Endothelial cell of umbilical vein (primary cell): ENCODE data around the gene PXN. TPM values are rescaled to one million over a fixed set of nuclear protein-coding genes. Genes with fewer than 3 reads are reported as not detected.

Experiments used
- BruUV-seq: library from RNA; stranded (reverse); fragments of 400-500 nt; replicated peaks from 2 replicates; lab custom pipeline; 2021; lab: Mats Ljungman, UMichigan
- CTCF ChIA-PET: fragments of 300-600, 350-600 bp; sonication (Branson Sonifier 250); formaldehyde crosslinking; loops from one replicate; lab custom pipeline; 2021; ENCODE audit warnings: antibody characterized with exemption, inconsistent platforms; lab: Charles Lee
- POLR2A ChIA-PET: fragments of 300-600, 350-600 bp; sonication (Branson Sonifier 250); formaldehyde crosslinking; loops from one replicate; lab custom pipeline; 2021; ENCODE audit warnings: antibody characterized with exemption, inconsistent platforms; lab: Charles Lee
- DNase-seq: peaks from one replicate; pipeline ENCODE4 v3.0.0-alpha.2; 2011; ENCODE audit warnings: low read depth, low spot score
- FAIRE-seq: peaks from 2 replicates; lab custom pipeline; 2011; peaks lifted over from hg19 to GRCh38; lab: Jason Lieb, UNC
- H2AFZ ChIP-seq: 2 replicates; pipeline ENCODE4 v1.6.0; 2012; ENCODE audit warnings: low read depth, low read length, control low read depth, inconsistent platforms
- H3K27ac ChIP-seq: 2 replicates; pipeline ENCODE4 v1.5.1; 2011; ENCODE audit warnings: low read depth, mild to moderate bottlenecking, control low read depth, low read length, moderate library complexity; ENCODE audit not compliant: insufficient read depth
- H3K27me3 ChIP-seq, 2 experiments: 2 replicates each; pipeline versions ENCODE4 v1.6.0 to v1.6.1; 2011; ENCODE audit warnings: low read length in 2 of 2, mixed read lengths in 1 of 2; ENCODE audit not compliant: control insufficient read depth in 2 of 2, insufficient read depth in 2 of 2
- H3K36me3 ChIP-seq, 2 experiments: 2 replicates in 1 of 2; 3 replicates in 1 of 2; pipeline ENCODE4 v1.5.1; 2011; ENCODE audit warnings: low read length in 2 of 2, mild to moderate bottlenecking in 1 of 2, moderate library complexity in 1 of 2; ENCODE audit not compliant: control insufficient read depth in 2 of 2, insufficient read depth in 2 of 2; ENCODE audit errors: extremely low read depth in 1 of 2
- H3K4me1 ChIP-seq: 3 replicates; pipeline ENCODE4 v1.5.1; 2011; ENCODE audit warnings: mild to moderate bottlenecking, low read length; ENCODE audit not compliant: control insufficient read depth, insufficient read depth; ENCODE audit errors: extremely low read depth
- H3K4me2 ChIP-seq: 2 replicates; pipeline ENCODE4 v1.6.1; 2011; ENCODE audit warnings: low read length, control low read depth, mixed read lengths; ENCODE audit not compliant: insufficient read depth
- H3K4me3 ChIP-seq, 3 experiments: fragments of 200-600 bp in 1 of 3; sonication (generic), shearing (Covaris generic) in 1 of 3; replicated peaks in 1 of 3; 2 replicates each; pipeline ENCODE4 v1.5.1; 2011 to 2016; ENCODE audit warnings: control low read depth in 3 of 3, low read length in 3 of 3, mild to moderate bottlenecking in 2 of 3, inconsistent platforms in 1 of 3, low read depth in 1 of 3, moderate library complexity in 1 of 3; ENCODE audit not compliant: insufficient read depth in 1 of 3
- H3K79me2 ChIP-seq: 2 replicates; pipeline ENCODE4 v1.6.0; 2012; ENCODE audit warnings: low read length, inconsistent platforms; ENCODE audit not compliant: control insufficient read depth, insufficient read depth
- H3K9ac ChIP-seq: replicated peaks from 2 replicates; pipeline ENCODE3; 2011; ENCODE audit warnings: low read length, control low read depth; ENCODE audit not compliant: insufficient read depth; ENCODE audit errors: extremely low read depth
- H3K9me1 ChIP-seq: replicated peaks from 3 replicates; pipeline ENCODE4 v1.6.0; 2011; ENCODE audit warnings: mild to moderate bottlenecking, low read length; ENCODE audit not compliant: control insufficient read depth, insufficient read depth; ENCODE audit errors: extremely low read depth
- H3K9me3 ChIP-seq: replicated peaks from 2 replicates; pipeline ENCODE4 v1.5.1; 2012; ENCODE audit warnings: low read length, inconsistent platforms; ENCODE audit not compliant: control insufficient read depth, insufficient read depth
- H4K20me1 ChIP-seq: replicated peaks from 2 replicates; pipeline ENCODE3; 2011; ENCODE audit warnings: mild to moderate bottlenecking, low read length; ENCODE audit not compliant: control insufficient read depth, insufficient read depth; ENCODE audit errors: extremely low read depth
- CTCF ChIP-seq, 2 donors: IDR thresholded peaks; 1 replicate in 1 of 2; 2 replicates in 1 of 2; pipeline ENCODE4 v1.5.1; 2011; ENCODE audit warnings: low read length in 2 of 2, mild to moderate bottlenecking in 2 of 2, moderate library complexity in 2 of 2, control low read depth in 1 of 2, inconsistent platforms in 1 of 2, low read depth in 1 of 2; ENCODE audit not compliant: insufficient read depth in 1 of 2; ENCODE audit errors: extremely low read depth in 1 of 2
- EZH2 ChIP-seq: IDR thresholded peaks from 2 replicates; pipeline ENCODE4 v1.6.1; 2012; ENCODE audit warnings: borderline replicate concordance, low read depth, mild to moderate bottlenecking, moderate library complexity, low read length, inconsistent platforms; ENCODE audit not compliant: severe bottlenecking
- FOS ChIP-seq: IDR thresholded peaks from 2 replicates; pipeline ENCODE4 v1.6.1; 2011; ENCODE audit warnings: mild to moderate bottlenecking, low read length, moderate library complexity, borderline replicate concordance; ENCODE audit not compliant: insufficient read depth
- GATA2 ChIP-seq: IDR thresholded peaks from 2 replicates; pipeline ENCODE4 v1.7.0; 2011; ENCODE audit warnings: low read depth, mild to moderate bottlenecking, moderate library complexity, mixed read lengths, low read length; ENCODE audit not compliant: insufficient read length, insufficient read depth
- JUN ChIP-seq: IDR thresholded peaks from 2 replicates; pipeline ENCODE4 v1.6.1; 2011; ENCODE audit warnings: borderline replicate concordance, low read depth; ENCODE audit not compliant: insufficient read length, insufficient read depth
- MAX ChIP-seq: IDR thresholded peaks from 2 replicates; pipeline ENCODE4 v1.6.1; 2011; ENCODE audit not compliant: insufficient read depth, insufficient read length
- MYC ChIP-seq: IDR thresholded peaks from one replicate; pipeline ENCODE4 v1.6.1; 2011; ENCODE audit warnings: mild to moderate bottlenecking, low read depth, low read length
- POLR2A ChIP-seq: IDR thresholded peaks from 2 replicates; pipeline ENCODE4 v1.6.1; 2012; ENCODE audit warnings: low read depth, mild to moderate bottlenecking, control low read depth, low read length
- POLR2AphosphoS5 ChIP-seq: IDR thresholded peaks from 2 replicates; pipeline ENCODE4 v1.6.1; 2012; ENCODE audit warnings: low read depth, mild to moderate bottlenecking, control low read depth, low read length, moderate library complexity; ENCODE audit not compliant: insufficient read depth
- dilution Hi-C: fragments of 300-500 bp; cut with MboI; formaldehyde crosslinking; loops from one replicate; pipeline ENCODE4 v1.15.0; 2019; ENCODE audit warnings: low sequenced_read_pairs; ENCODE audit not compliant: extremely low pct_ligation_motif_present
- intact Hi-C: fragments of 100-400 bp; cut with micrococcal nuclease; formaldehyde crosslinking; loops from one replicate; pipeline ENCODE4 v1.10.0; 2022
- polyA plus RNA-seq, 4 experiments: library from polyadenylated mRNA; depleted of rRNA in 3 of 4; stranded (reverse) in 3 of 4; unstranded in 1 of 4; fragments of >200 nt; gene quantifications; 2 replicates each; pipeline versions ENCODE4 v1.2.1 to v1.2.3, GENCODE V29; 2011 to 2012; ENCODE audit warnings: missing spikeins in 1 of 4
- total RNA-seq: library from RNA; stranded (reverse); gene quantifications from 2 replicates; pipeline ENCODE4 v1.2.3, GENCODE V29; 2021

PXN gene
- total and polyA plus RNA-seq, 2 donors (not counting 3 experiments of a cell fraction or from before 2014, with no cell fraction given): 132 to 258 TPM

GRCh38 chr12:120257041-120257821 is 8.3 kb downstream of the PXN start:
- intact Hi-C loops (loop anchor here (1.0 to 2.0 kb wide), 5 partner anchors 8 to 56 kb away; partner anchors contain the start of genes PXN and RPLP0), dilution Hi-C loops (no loop called here)
- Histone ChIP-seq H3K27ac (peak overlapping the region; percentile 96), H3K36me3 (peaks cover 0 to 4% of the 10 kb centered on the region in 2 experiments), H3K4me3 (no peak overlapping the region), H3K4me1 (peaks cover 71% of the 10 kb centered on the region), H3K79me2 (peaks cover 88% of the 10 kb centered on the region), H3K4me2 (peak overlapping the region; percentile 69), H3K27me3 (no peaks in the 10 kb centered on the region), H2AFZ (no peak overlapping the region), H3K9ac (peak overlapping the region; percentile 80), H4K20me1 (no peaks in the 10 kb centered on the region), H3K9me1 (no peaks in the 10 kb centered on the region), H3K9me3 (no peaks in the 10 kb centered on the region)
- peak; percentile 98 for DNase-seq
- FAIRE-seq: peak; percentile 98
- POLR2A ChIA-PET: interaction anchor here (0.6 to 4.0 kb wide), 12 partner anchors 8 to 56 kb away, joined by 3 to 59 read pairs (median 12); partner anchors contain the start of genes PXN, RNU4-1, RNU4-2 and RPLP0
- TF ChIP-seq POLR2AphosphoS5: peak; percentile 75
- TF ChIP-seq MYC: no peak
- TF ChIP-seq JUN: peak; percentile 72
- TF ChIP-seq FOS: peak; percentile 50
- no peak for TF ChIP-seq EZH2
- TF ChIP-seq CTCF (IDR thresholded peaks at IDR 0.05; ENCODE audit: extremely low read depth in 1 of 2, insufficient read depth in 1 of 2, low read depth in 1 of 2, low read length in 2 of 2): no peak
- TF ChIP-seq MAX: peak; percentile 18
- TF ChIP-seq POLR2A: peak; percentile 24
- peak; percentile 42 for TF ChIP-seq GATA2
- TSS peak; percentile 80 for BruUV-seq
- CTCF ChIA-PET: interaction anchor here (0.7 to 33.5 kb wide), 10 partner anchors 0 to 139 kb away, joined by 3 to 1402 read pairs (median 4); partner anchors contain the start of genes PXN, RNU4-1, RNU4-2 and RPLP0
